Measurements from ENCODE around the gene ELFN1. TPM values are rescaled to one million over a fixed set of nuclear protein-coding genes. Genes with fewer than 3 reads are reported as not detected.

Gene ELFN1
- total RNA-seq, 3 donors from 2014 or later: 0.59 to 1.3 (median 0.96) TPM

DNA sequence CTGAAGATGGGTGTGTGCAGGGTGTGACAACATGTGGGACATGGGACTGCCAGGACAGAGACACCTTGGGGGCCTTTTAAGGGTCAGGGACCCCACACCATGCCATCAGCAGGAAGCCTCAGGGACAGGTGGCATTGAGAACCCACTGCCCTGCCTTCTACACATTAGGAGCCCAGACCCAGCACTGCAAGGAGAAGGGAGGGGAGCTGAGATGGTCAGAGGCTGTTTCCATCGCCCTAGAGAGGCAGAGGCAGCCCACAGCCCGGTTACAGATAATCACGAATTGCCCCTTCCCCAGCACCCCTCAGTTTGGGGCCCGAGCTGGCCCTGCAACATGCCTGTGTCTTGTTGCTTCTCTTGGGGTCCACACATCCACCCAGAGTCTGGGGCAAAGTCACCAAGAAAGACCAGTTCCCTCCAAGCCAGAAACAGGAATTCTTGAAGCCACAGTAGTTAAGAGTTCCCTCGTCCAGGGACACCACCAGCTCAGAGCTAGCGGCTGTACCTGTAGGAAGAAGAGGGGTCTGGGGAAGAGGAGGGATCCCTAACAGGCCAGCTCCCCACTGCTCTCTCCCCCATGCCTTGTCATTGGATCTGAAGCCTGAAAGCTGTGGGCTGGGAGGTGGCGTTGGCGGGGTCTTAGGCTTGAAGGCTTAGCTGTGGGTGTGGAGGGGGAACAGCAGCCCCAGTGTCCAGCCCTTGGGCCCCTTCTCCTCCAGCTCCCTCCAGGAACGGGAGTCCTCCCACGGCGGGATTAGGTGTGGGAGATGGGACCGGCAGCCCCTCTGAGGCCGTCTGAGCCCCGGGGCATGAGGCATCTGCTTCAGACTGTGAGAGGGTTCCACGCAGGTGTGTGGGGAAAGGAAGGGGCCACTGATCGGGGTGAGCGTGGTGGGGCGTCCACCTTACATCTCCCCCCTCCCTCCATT is 44.8 kb upstream of the ELFN1 start:
- no peaks in the 10 kb centered on the region for H3K4me1 ChIP-seq
- peaks cover 0 to 5% of the 10 kb centered on the region in 2 donors for H3K9me3 ChIP-seq
- no peak overlapping the region for H3K4me3 ChIP-seq
- no peak for DNase-seq (ENCODE audit: low spot score in 2 of 2)
- peaks cover 0 to 7% of the 10 kb centered on the region in 2 donors for H3K27me3 ChIP-seq
- intact Hi-C loops (cut with DNase I; ENCODE audit: low total_unique reads): no loop called here
- H3K36me3 ChIP-seq: no peaks in the 10 kb centered on the region
- no peak overlapping the region for H3K27ac ChIP-seq
- TF ChIP-seq POLR2A (IDR thresholded peaks at IDR 0.05) (no peak), POLR2AphosphoS5 (IDR thresholded peaks at IDR 0.05) (no peak)
- TF ChIP-seq, protein P1, sequence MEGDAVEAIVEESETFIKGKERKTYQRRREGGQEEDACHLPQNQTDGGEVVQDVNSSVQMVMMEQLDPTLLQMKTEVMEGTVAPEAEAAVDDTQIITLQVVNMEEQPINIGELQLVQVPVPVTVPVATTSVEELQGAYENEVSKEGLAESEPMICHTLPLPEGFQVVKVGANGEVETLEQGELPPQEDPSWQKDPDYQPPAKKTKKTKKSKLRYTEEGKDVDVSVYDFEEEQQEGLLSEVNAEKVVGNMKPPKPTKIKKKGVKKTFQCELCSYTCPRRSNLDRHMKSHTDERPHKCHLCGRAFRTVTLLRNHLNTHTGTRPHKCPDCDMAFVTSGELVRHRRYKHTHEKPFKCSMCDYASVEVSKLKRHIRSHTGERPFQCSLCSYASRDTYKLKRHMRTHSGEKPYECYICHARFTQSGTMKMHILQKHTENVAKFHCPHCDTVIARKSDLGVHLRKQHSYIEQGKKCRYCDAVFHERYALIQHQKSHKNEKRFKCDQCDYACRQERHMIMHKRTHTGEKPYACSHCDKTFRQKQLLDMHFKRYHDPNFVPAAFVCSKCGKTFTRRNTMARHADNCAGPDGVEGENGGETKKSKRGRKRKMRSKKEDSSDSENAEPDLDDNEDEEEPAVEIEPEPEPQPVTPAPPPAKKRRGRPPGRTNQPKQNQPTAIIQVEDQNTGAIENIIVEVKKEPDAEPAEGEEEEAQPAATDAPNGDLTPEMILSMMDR (IDR thresholded peaks at IDR 0.05): no peak

DNA sequence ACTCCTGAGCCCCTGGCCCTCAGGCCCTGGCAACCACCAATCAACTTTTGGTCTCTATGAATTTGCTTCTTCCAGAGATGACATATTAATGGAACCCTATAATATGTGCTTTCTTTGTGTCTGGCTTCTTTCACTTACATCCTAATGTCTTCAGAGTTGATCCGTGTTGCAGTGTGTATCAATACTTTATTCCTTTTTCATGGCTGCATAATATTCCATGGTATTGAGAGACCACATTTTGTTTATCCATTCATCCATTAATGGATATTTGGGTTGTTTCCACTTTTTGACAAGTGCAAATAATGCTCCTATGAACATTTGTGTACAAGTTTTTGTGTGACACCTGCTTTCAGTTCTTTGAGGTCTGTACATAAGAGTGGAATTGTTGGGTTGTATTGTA is 43.3 kb upstream of the ELFN1 start:
- no peak for TF ChIP-seq POLR2A (IDR thresholded peaks at IDR 0.05)
- TF ChIP-seq, protein P1 (IDR thresholded peaks at IDR 0.05): no peak
- no peak for TF ChIP-seq POLR2AphosphoS5 (IDR thresholded peaks at IDR 0.05)
- Histone ChIP-seq H3K36me3 (no peaks in the 10 kb centered on the region), H3K4me1 (no peaks in the 10 kb centered on the region), H3K9me3 (peaks cover 0 to 5% of the 10 kb centered on the region in 2 donors), H3K4me3 (no peak overlapping the region), H3K27me3 (no peaks in the 10 kb centered on the region), H3K27ac (no peak overlapping the region)
- no peak for DNase-seq (ENCODE audit: low spot score in 2 of 2)
- intact Hi-C loops (cut with DNase I; ENCODE audit: low total_unique reads): no loop called here

DNA sequence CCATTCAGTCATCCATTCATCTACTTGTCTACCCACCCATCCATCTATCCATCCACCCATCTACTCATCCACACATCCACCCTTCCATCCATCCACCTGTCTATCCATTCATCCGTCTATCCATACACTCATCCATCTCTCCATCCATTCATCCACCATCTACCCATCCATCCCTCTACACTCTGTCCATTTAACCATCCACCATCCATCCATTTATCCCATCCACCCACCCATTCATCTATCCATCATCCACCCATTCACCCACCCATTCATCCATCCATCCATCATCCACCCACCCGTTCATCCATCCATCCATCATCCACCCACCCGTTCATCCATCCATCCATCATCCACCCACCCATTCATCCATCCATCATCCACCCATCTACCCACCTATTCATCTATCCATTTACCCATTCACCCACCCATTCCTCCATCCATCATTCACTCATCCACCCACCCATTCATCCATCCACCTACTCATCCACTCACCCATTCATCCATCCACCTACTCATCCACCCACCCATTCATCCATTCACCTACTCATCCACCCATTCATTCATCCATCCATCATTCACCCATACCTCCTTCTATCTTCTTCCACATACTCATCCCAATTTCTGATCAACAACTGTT is 39.3 kb upstream of the ELFN1 start:
- H3K27me3 ChIP-seq: peaks cover 0 to 9% of the 10 kb centered on the region in 2 donors
- no peak overlapping the region for H3K4me3 ChIP-seq
- peaks cover 15 to 19% of the 10 kb centered on the region in 2 donors for H3K9me3 ChIP-seq
- no peak overlapping the region for H3K27ac ChIP-seq
- H3K4me1 ChIP-seq: no peaks in the 10 kb centered on the region
- DNase-seq (ENCODE audit: low spot score in 2 of 2): no peak
- intact Hi-C loops (cut with DNase I; ENCODE audit: low total_unique reads): no loop called here
- no peaks in the 10 kb centered on the region for H3K36me3 ChIP-seq
- TF ChIP-seq POLR2AphosphoS5 (IDR thresholded peaks at IDR 0.05) (no peak), POLR2A (IDR thresholded peaks at IDR 0.05) (no peak)
- TF ChIP-seq, protein P1 (IDR thresholded peaks at IDR 0.05): no peak

DNA sequence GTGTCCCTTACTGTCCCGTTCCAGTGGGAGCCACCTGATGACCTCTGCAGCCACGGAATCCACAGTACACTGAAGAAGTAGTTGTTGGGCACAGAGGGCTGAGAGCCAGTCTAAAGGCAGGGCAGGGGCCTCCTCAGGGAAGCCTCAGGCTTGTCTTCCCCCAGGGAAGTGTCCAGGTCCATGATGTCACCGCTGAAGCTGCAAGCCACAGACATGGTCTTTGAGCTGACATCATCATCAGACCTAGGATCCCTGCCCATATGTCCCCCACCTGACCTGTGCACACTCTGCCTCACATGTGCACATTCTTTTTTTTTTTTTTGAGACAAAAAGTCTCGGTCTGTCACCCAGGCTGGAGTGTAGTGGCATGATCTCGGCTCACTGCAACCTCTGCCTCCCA is 38.4 kb upstream of the ELFN1 start:
- H3K9me3 ChIP-seq: peaks cover 23 to 27% of the 10 kb centered on the region in 2 donors

More for the DNA sequence above, 38.4 kb upstream of the ELFN1 start:
- H3K27me3 ChIP-seq: peaks cover 0 to 9% of the 10 kb centered on the region in 2 donors
- DNase-seq (ENCODE audit: low spot score in 2 of 2): no peak
- H3K4me3 ChIP-seq: no peak overlapping the region
- TF ChIP-seq POLR2A (IDR thresholded peaks at IDR 0.05) (no peak), POLR2AphosphoS5 (IDR thresholded peaks at IDR 0.05) (no peak)
- TF ChIP-seq, protein P1 (IDR thresholded peaks at IDR 0.05): no peak
- H3K36me3 ChIP-seq: no peaks in the 10 kb centered on the region
- no peak overlapping the region for H3K27ac ChIP-seq
- intact Hi-C loops (cut with DNase I; ENCODE audit: low total_unique reads): no loop called here
- no peaks in the 10 kb centered on the region for H3K4me1 ChIP-seq
